HCT116 (cell line): ENCODE data around the gene LARP4. TPM values are rescaled to one million over a fixed set of nuclear protein-coding genes. Genes with fewer than 3 reads are reported as not detected.

Source experiments
- ATAC-seq: fragments of 200-7000 bp; cut with Tn5 transposase; 2 replicates; pipeline ENCODE4 v1.9.1; 2020; ENCODE audit warnings: mild to moderate bottlenecking, moderate library complexity
- BruUV-seq: library from RNA; stranded (reverse); fragments of 400-500 nt; replicated peaks from 2 replicates; lab custom pipeline; 2021; lab: Mats Ljungman, UMichigan
- CTCF ChIA-PET: fragments of 300-600 bp; sonication (Branson Sonifier 250); formaldehyde crosslinking; loops from one replicate; lab custom pipeline; 2021; ENCODE audit warnings: antibody characterized with exemption; lab: Charles Lee
- POLR2A ChIA-PET: fragments of 300-600, 350-600 bp; sonication (Branson Sonifier 250); formaldehyde crosslinking; loops from one replicate; lab custom pipeline; 2021; ENCODE audit warnings: antibody characterized with exemption; lab: Charles Lee
- RAD21 ChIA-PET, 2 experiments: fragments of 300-600 bp; sonication (Branson Sonifier 250); formaldehyde crosslinking; loops; one replicate each; lab custom pipeline; 2023; ENCODE audit warnings: low total read pairs in 2 of 2; ENCODE audit not compliant: uncharacterized antibody in 2 of 2, unreplicated experiment in 2 of 2, low non-redundant PET in 1 of 2; lab: Charles Lee
- DNase-seq: peaks from one replicate; pipeline ENCODE4 v3.0.0-alpha.2; 2010; ENCODE audit warnings: low read depth, low spot score
- H2AFZ ChIP-seq: fragments of 200-600 bp; shearing (Covaris generic), sonication (generic); 2 replicates; pipeline ENCODE4 v1.6.1; 2017; ENCODE audit warnings: low read depth, mixed run types, mixed read lengths, antibody characterized with exemption, low read length; ENCODE audit not compliant: poor library complexity, severe bottlenecking
- H3K27ac ChIP-seq: 2 replicates; pipeline ENCODE4 v1.5.1; 2012; ENCODE audit warnings: low read depth, low read length
- H3K27me3 ChIP-seq: fragments of 200-600 bp; sonication (generic); 2 replicates; pipeline ENCODE4 v1.6.1; 2016; ENCODE audit warnings: mixed run types, low read length, mixed read lengths; ENCODE audit not compliant: insufficient read depth
- H3K36me3 ChIP-seq, 2 experiments: fragments of 200-500 bp in 1 of 2; fragments of 200-600 bp in 1 of 2; sonication (Bioruptor generic) in 1 of 2; sonication (generic) in 1 of 2; 2 replicates each; pipeline versions ENCODE4 v1.5.1 to v1.6.1; 2014 to 2016; ENCODE audit warnings: low read length in 2 of 2, inconsistent platforms in 1 of 2, mixed read lengths in 1 of 2, mixed run types in 1 of 2; ENCODE audit not compliant: insufficient read depth in 2 of 2, control insufficient read depth in 1 of 2
- H3K4me1 ChIP-seq, 2 experiments: fragments of 200-600 bp in 1 of 2; sonication (generic) in 1 of 2; 2 replicates each; pipeline versions ENCODE4 v1.5.1 to v1.6.1; 2012 to 2017; ENCODE audit warnings: low read length in 2 of 2, inconsistent platforms in 1 of 2, mild to moderate bottlenecking in 1 of 2, mixed read lengths in 1 of 2, mixed run types in 1 of 2, moderate library complexity in 1 of 2; ENCODE audit not compliant: insufficient read depth in 2 of 2, control insufficient read depth in 1 of 2
- H3K4me2 ChIP-seq: fragments of 200-600 bp; sonication (generic); 2 replicates; pipeline ENCODE4 v1.6.1; 2017; ENCODE audit warnings: mixed run types, low read length, mixed read lengths
- H3K4me3 ChIP-seq, 2 experiments: fragments of 200-600 bp in 1 of 2; sonication (generic) in 1 of 2; replicated peaks in 1 of 2; 2 replicates each; pipeline ENCODE4 v1.5.1; 2011 to 2016; ENCODE audit warnings: low read length in 2 of 2, control low read depth in 1 of 2, low read depth in 1 of 2, mild to moderate bottlenecking in 1 of 2, mixed read lengths in 1 of 2, mixed run types in 1 of 2
- H3K79me2 ChIP-seq: fragments of 200-600 bp; sonication (generic); 2 replicates; pipeline ENCODE4 v1.6.1; 2017; ENCODE audit warnings: mild to moderate bottlenecking, mixed run types, low read length, moderate library complexity, mixed read lengths; ENCODE audit not compliant: insufficient read depth
- H3K9ac ChIP-seq: fragments of 200-600 bp; sonication (generic); 2 replicates; pipeline ENCODE4 v1.6.1; 2016; ENCODE audit warnings: low read length, mixed read lengths
- H3K9me2 ChIP-seq: fragments of 200-600 bp; sonication (generic), shearing (Covaris generic); 2 replicates; pipeline ENCODE4 v1.6.1; 2017; ENCODE audit warnings: mixed run types, mild to moderate bottlenecking, moderate library complexity; ENCODE audit not compliant: insufficient read depth
- H3K9me3 ChIP-seq, 2 experiments: fragments of 200-500 bp in 1 of 2; fragments of 200-600 bp in 1 of 2; sonication (Bioruptor generic) in 1 of 2; sonication (generic) in 1 of 2; 2 replicates each; pipeline ENCODE4 v1.6.1; 2014 to 2017; ENCODE audit warnings: low read length in 2 of 2, mixed read lengths in 2 of 2, inconsistent platforms in 1 of 2, low read depth in 1 of 2, mild to moderate bottlenecking in 1 of 2, mixed run types in 1 of 2, moderate library complexity in 1 of 2; ENCODE audit not compliant: control insufficient read depth in 1 of 2, insufficient read depth in 1 of 2
- H4K20me1 ChIP-seq: fragments of 200-600 bp; sonication (generic), shearing (Covaris generic); 2 replicates; pipeline ENCODE4 v1.6.1; 2017; ENCODE audit warnings: mixed run types, mild to moderate bottlenecking, moderate library complexity; ENCODE audit not compliant: insufficient read depth
- RAD21 ChIP-seq: IDR thresholded peaks from 2 replicates; pipeline ENCODE4 v1.6.1; 2012; ENCODE audit warnings: low read depth, mild to moderate bottlenecking
- YY1 ChIP-seq: IDR thresholded peaks from 2 replicates; pipeline ENCODE4 v1.6.1; 2011; ENCODE audit warnings: low read length, low read depth, moderate library complexity, mild to moderate bottlenecking; ENCODE audit not compliant: insufficient replicate concordance; ENCODE audit errors: extremely low read depth
- intact Hi-C: fragments of 100-400 bp; cut with micrococcal nuclease; formaldehyde crosslinking; loops from 2 replicates; pipeline ENCODE4 v1.10.0; 2022
- total RNA-seq: library from RNA; stranded (reverse); gene quantifications from one replicate; pipeline ENCODE4 v1.2.1, GENCODE V29; 2021; ENCODE audit not compliant: unreplicated experiment
- TF ChIP-seq, protein P1 (sequence below): IDR thresholded peaks from 2 replicates; pipeline ENCODE4 v1.6.1; 2012

LARP4 gene
- total RNA-seq, 1 experiment from 2014 or later = 76.3 TPM

DNA sequence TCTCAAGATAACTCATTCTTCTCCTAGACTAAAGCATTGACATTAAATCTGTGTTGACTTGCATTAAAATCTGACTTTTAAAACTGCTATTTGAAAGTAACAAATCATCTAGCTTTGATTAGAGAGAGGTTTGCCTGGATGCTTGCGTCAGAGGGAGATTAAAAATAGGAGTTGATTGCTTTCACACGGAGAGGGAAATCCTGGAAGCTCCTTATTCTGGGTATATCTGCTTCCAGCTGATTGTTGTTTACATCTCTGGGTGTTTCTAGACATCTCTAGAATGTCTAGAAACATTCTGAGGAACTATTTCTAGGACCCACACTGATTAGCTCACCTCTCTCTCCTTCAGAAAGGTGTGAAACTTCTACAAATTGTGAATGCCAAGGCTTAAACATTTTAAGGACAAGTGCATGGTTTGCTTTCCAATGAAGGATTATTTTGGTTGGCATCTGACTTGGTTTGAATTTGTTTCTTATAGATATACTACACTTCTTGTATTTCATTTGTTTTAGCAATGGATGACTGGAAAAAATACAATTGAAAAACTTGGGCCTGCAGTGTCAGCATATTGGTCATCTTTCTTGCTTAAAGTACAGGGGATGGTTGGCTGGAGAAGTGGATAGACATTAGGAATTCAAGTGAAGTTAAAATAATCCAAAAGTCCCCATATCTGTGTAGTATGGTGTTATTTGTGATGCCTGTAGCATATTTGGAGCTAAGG is 106.2 kb downstream of the LARP4 start:
- Histone ChIP-seq H3K4me1 (peaks cover 0 to 21% of the 10 kb centered on the region in 2 experiments; a peak in 3 of 4 replicates), H3K4me2 (peak overlapping the region; percentile 89; the same call in 1 of the 2 replicates), H3K9ac (no peak overlapping the region), H3K9me2 (no peaks in the 10 kb centered on the region), H4K20me1 (no peaks in the 10 kb centered on the region), H3K27ac (no peak overlapping the region), H3K27me3 (no peaks in the 10 kb centered on the region), H3K4me3 (no peak overlapping the region), H3K9me3 (no peaks in the 10 kb centered on the region), H3K79me2 (peaks cover 68% of the 10 kb centered on the region), H2AFZ (no peak overlapping the region), H3K36me3 (no peaks in the 10 kb centered on the region)
- ATAC-seq (no peak), DNase-seq (no peak)
- no TSS peak for BruUV-seq
- RAD21 ChIA-PET = no interaction called here
- CTCF ChIA-PET = no interaction called here
- POLR2A ChIA-PET = interaction anchor here (0.9 to 1.6 kb wide), 2 partner anchors 12 to 26 kb away, joined by 3 read pairs; no protein-coding TSS in a partner anchor
- TF ChIP-seq YY1 (no peak), RAD21 (0 out of 2 replicates have a peak, but pooled peaks have one; percentile 2)
- intact Hi-C loops = loop anchor here (10.0 kb wide), 1 partner anchor 838 kb away; the partner anchor contains the start of gene CELA1

DNA sequence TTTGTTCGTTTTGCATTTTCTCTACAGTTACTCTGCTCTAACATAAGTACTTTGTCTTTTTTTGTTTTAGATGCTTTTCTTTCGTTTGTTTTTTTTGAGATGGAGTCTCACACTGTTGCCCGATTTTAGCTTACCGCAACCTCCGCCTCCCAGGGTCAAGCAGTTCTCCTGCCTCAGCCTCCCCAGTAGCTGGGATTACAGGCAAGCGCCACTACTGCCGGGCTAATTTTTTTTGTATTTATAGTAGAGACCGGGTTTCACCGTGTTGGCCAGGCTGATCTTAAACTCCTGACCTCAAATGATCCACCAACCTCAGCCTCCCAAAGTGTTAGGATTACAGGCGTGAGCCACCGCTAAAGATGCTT is 106.8 kb downstream of the LARP4 start:
- H3K4me2 ChIP-seq = no peak overlapping the region
- no peaks in the 10 kb centered on the region for H3K27me3 ChIP-seq
- intact Hi-C loops = loop anchor here (10.0 kb wide), 1 partner anchor 837 kb away; the partner anchor contains the start of gene CELA1
- H3K36me3 ChIP-seq = no peaks in the 10 kb centered on the region
- ChIA-PET POLR2A (interaction anchor here (1.6 kb wide), 1 partner anchor 12 kb away, joined by 3 read pairs; no protein-coding TSS in a partner anchor), RAD21 (no interaction called here), CTCF (no interaction called here)
- peaks cover 74% of the 10 kb centered on the region for H3K79me2 ChIP-seq
- H3K9me3 ChIP-seq = no peaks in the 10 kb centered on the region
- ATAC-seq (no peak), DNase-seq (no peak)
- BruUV-seq = no TSS peak
- H3K9me2 ChIP-seq = no peaks in the 10 kb centered on the region
- H3K4me1 ChIP-seq = peaks cover 0 to 21% of the 10 kb centered on the region in 2 experiments; a peak in 3 of 4 replicates
- no peak overlapping the region for H3K9ac ChIP-seq
- no peaks in the 10 kb centered on the region for H4K20me1 ChIP-seq
- no peak overlapping the region for H3K4me3 ChIP-seq
- no peak overlapping the region for H3K27ac ChIP-seq
- TF ChIP-seq, protein P1, sequence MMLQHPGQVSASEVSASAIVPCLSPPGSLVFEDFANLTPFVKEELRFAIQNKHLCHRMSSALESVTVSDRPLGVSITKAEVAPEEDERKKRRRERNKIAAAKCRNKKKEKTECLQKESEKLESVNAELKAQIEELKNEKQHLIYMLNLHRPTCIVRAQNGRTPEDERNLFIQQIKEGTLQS = no peak
- no peak overlapping the region for H2AFZ ChIP-seq
